ENCODE results near the gene TRIP4. TPM values are rescaled to one million over a fixed set of nuclear protein-coding genes. Genes with fewer than 3 reads are reported as not detected.
"Not testable (repeated sequence)": the region's sequence is repeated elsewhere in the genome, so short reads cannot be mapped to it uniquely, and the experiment has no call there.

Gene TRIP4
- total RNA-seq, 1 donor from 2014 or later, result 12.0 TPM

DNA sequence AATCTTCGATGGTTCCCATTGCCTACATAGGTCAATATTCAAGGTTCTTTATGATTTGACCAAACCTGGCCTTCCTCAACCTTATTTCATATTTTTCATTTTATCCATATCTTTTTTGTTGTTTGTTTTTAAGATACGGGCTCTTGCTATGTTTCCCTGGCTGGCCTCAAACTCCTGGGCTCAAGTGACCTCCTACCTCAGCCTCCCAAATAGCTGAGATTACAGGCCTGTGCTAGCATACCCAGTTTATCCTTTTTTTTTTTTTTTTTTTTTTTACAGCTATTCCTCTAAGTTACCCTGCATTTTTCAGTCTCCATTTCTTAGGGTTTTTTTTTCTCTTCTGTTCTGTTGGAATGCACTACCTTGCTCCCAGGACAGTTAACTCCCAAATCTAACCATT lies 87.2 kb downstream of the TRIP4 start:
- H3K4me1 ChIP-seq (ENCODE audit: control insufficient read depth in 3 of 3, insufficient read depth in 3 of 3, low read length in 3 of 3), result peaks cover 0 to 4% (median 0%) of the 10 kb centered on the region in 3 donors
- no peak overlapping the region for H3K27ac ChIP-seq (ENCODE audit: low read depth, low read length)
- peaks cover 0 to 2% (median 0%) of the 10 kb centered on the region in 3 donors for H3K36me3 ChIP-seq (ENCODE audit: control insufficient read depth in 3 of 3, insufficient read depth in 3 of 3, low read length in 3 of 3)
- H3K9me3 ChIP-seq (ENCODE audit: control insufficient read depth in 3 of 3, low read length in 3 of 3), result no peaks in the 10 kb centered on the region
- H3K9ac ChIP-seq (ENCODE audit: low read depth in 1 of 3, low read length in 3 of 3), result no peak overlapping the region
- no peaks in the 10 kb centered on the region for H3K27me3 ChIP-seq (ENCODE audit: control insufficient read depth in 3 of 3, insufficient read depth in 3 of 3, low read length in 3 of 3)
- no peak overlapping the region for H3K4me3 ChIP-seq (ENCODE audit: low read length in 3 of 3)

DNA sequence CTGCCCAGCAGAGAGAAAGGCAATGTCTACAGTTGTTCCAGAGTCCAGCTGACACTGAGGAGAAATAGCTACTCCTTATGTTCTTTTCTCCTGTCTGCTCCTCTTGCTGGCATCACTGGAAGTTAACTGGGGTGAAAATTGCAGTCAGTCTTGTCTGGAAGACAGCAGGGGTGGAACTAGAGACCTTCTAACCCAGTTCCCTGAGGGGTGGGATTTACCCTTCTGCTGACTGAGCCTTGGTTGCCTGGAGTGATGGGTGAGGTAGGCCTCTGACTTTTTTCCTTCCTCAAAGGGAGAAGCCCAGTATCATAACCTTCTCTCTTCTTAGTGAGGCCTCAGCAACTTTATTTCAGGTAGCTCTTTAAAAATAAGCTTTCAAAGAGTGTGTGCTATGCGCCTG lies 88.9 kb downstream of the TRIP4 start:
- Histone ChIP-seq H3K9me3 (ENCODE audit: control insufficient read depth in 3 of 3, low read length in 3 of 3) (no peaks in the 10 kb centered on the region), H3K4me3 (ENCODE audit: low read length in 3 of 3) (no peak overlapping the region), H3K9ac (ENCODE audit: low read depth in 1 of 3, low read length in 3 of 3) (no peak overlapping the region), H3K27me3 (ENCODE audit: control insufficient read depth in 3 of 3, insufficient read depth in 3 of 3, low read length in 3 of 3) (no peaks in the 10 kb centered on the region), H3K4me1 (ENCODE audit: control insufficient read depth in 3 of 3, insufficient read depth in 3 of 3, low read length in 3 of 3) (peaks cover 0 to 4% (median 0%) of the 10 kb centered on the region in 3 donors), H3K36me3 (ENCODE audit: control insufficient read depth in 3 of 3, insufficient read depth in 3 of 3, low read length in 3 of 3) (no peaks in the 10 kb centered on the region), H3K27ac (ENCODE audit: low read depth, low read length) (no peak overlapping the region)

DNA sequence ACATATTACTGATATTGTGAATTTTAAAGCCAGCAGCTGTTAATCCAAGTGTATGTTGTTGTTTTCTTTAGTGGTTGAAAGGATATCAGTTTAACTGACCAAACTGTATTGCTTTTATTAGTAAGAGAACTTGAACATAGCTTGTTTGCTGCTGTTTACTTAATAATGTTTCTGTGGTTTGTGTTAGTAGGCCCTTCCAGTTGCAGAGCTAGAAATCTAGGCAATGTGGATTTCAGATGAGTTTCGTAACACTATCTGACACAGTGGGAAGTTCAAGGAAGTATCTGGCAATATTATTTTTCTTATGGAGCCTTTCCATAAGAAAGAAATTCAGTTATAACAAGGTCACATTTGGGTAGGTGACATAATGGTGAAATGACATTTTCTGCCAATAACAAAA lies 91.2 kb downstream of the TRIP4 start:
- Histone ChIP-seq H3K27me3 (ENCODE audit: control insufficient read depth in 3 of 3, insufficient read depth in 3 of 3, low read length in 3 of 3) (no peaks in the 10 kb centered on the region), H3K36me3 (ENCODE audit: control insufficient read depth in 3 of 3, insufficient read depth in 3 of 3, low read length in 3 of 3) (no peaks in the 10 kb centered on the region), H3K4me3 (ENCODE audit: low read length in 3 of 3) (no peak overlapping the region), H3K9me3 (ENCODE audit: control insufficient read depth in 3 of 3, low read length in 3 of 3) (no peaks in the 10 kb centered on the region), H3K9ac (ENCODE audit: low read depth in 1 of 3, low read length in 3 of 3) (no peak overlapping the region), H3K4me1 (ENCODE audit: control insufficient read depth in 3 of 3, insufficient read depth in 3 of 3, low read length in 3 of 3) (peaks cover 0 to 4% (median 0%) of the 10 kb centered on the region in 3 donors), H3K27ac (ENCODE audit: low read depth, low read length) (no peak overlapping the region)

DNA sequence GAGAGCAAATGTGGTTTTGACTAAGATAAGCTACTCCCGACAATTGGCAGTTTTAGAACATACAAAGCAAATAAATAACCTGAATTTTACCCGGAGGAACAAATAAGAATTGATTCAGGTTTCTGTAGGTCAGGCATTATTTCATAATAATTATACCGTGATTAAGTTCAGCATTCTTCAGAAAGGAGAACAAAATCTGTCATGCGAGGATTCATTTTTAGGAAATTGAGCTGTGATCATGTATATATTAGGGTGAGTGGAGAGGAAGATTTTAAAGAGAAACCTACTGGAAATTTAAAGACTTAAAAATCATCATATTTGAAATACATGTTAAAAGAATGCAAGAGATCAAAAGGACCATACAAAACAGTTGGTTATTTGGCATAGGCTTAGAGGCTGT lies 93.3 kb downstream of the TRIP4 start:
- no peaks in the 10 kb centered on the region for H3K27me3 ChIP-seq (ENCODE audit: control insufficient read depth in 3 of 3, insufficient read depth in 3 of 3, low read length in 3 of 3)
- no peak overlapping the region for H3K9ac ChIP-seq (ENCODE audit: low read depth in 1 of 3, low read length in 3 of 3)
- no peaks in the 10 kb centered on the region for H3K9me3 ChIP-seq (ENCODE audit: control insufficient read depth in 3 of 3, low read length in 3 of 3)
- no peaks in the 10 kb centered on the region for H3K36me3 ChIP-seq (ENCODE audit: control insufficient read depth in 3 of 3, insufficient read depth in 3 of 3, low read length in 3 of 3)
- H3K4me3 ChIP-seq (ENCODE audit: low read length in 3 of 3), result no peak overlapping the region
- no peak overlapping the region for H3K27ac ChIP-seq (ENCODE audit: low read depth, low read length)
- H3K4me1 ChIP-seq (ENCODE audit: control insufficient read depth in 3 of 3, insufficient read depth in 3 of 3, low read length in 3 of 3), result peaks cover 0 to 4% (median 0%) of the 10 kb centered on the region in 3 donors

DNA sequence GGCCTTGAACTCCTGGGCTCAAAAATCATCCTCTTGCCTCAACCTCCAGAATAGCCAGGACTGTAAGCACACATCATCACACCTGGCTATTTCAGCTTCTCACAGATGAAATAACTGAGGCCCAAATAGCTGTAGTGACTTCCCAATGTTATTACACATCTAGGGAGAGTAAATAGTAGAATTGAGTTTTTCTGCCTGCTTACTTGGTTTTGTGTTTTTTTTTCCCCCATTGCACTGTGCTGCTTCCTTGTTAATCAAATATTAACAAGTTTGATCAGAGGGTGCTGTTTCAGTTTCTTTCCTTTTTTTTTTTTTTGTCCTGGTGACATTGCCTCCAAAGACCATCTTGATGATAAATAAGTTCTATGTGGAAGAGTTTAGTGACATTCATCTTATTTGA lies 96.1 kb downstream of the TRIP4 start:
- H3K4me1 ChIP-seq (ENCODE audit: control insufficient read depth in 3 of 3, insufficient read depth in 3 of 3, low read length in 3 of 3), result no peaks in the 10 kb centered on the region

DNA sequence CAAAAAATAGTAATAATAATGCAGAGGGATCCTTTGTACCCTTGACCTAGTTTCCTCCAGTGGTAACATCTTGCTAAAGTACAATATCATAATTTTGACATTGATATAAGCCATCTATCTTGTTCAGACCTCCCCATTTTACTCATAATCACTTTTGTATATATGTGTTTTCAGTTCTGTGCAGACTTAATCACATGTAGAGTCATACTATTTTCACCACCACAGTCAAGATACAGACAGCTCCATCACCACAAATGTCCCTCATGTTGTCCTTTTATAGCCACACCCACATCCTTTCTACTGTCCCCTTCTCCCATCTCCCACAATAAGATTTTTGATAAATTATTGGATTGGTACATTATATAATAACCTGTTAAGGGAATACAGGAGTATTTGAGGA lies 98.2 kb downstream of the TRIP4 start:
- peaks cover 0 to 2% (median 0%) of the 10 kb centered on the region in 3 donors for H3K4me1 ChIP-seq (ENCODE audit: control insufficient read depth in 3 of 3, insufficient read depth in 3 of 3, low read length in 3 of 3)
- no peak overlapping the region for H3K27ac ChIP-seq (ENCODE audit: low read depth, low read length)
- no peaks in the 10 kb centered on the region for H3K27me3 ChIP-seq (ENCODE audit: control insufficient read depth in 3 of 3, insufficient read depth in 3 of 3, low read length in 3 of 3)
- no peaks in the 10 kb centered on the region for H3K9me3 ChIP-seq (ENCODE audit: control insufficient read depth in 3 of 3, low read length in 3 of 3)
- H3K4me3 ChIP-seq (ENCODE audit: low read length in 3 of 3), result no peak overlapping the region
- H3K36me3 ChIP-seq (ENCODE audit: control insufficient read depth in 3 of 3, insufficient read depth in 3 of 3, low read length in 3 of 3), result no peaks in the 10 kb centered on the region
- H3K9ac ChIP-seq (ENCODE audit: low read depth in 1 of 3, low read length in 3 of 3), result no peak overlapping the region

More for the DNA sequence above, 96.1 kb downstream of the TRIP4 start:
- H3K27me3 ChIP-seq (ENCODE audit: control insufficient read depth in 3 of 3, insufficient read depth in 3 of 3, low read length in 3 of 3), result no peaks in the 10 kb centered on the region
- H3K36me3 ChIP-seq (ENCODE audit: control insufficient read depth in 3 of 3, insufficient read depth in 3 of 3, low read length in 3 of 3), result no peaks in the 10 kb centered on the region
- H3K27ac ChIP-seq (ENCODE audit: low read depth, low read length), result no peak overlapping the region
- no peaks in the 10 kb centered on the region for H3K9me3 ChIP-seq (ENCODE audit: control insufficient read depth in 3 of 3, low read length in 3 of 3)
- H3K9ac ChIP-seq (ENCODE audit: low read depth in 1 of 3, low read length in 3 of 3), result no peak overlapping the region
- H3K4me3 ChIP-seq (ENCODE audit: low read length in 3 of 3), result no peak overlapping the region

DNA sequence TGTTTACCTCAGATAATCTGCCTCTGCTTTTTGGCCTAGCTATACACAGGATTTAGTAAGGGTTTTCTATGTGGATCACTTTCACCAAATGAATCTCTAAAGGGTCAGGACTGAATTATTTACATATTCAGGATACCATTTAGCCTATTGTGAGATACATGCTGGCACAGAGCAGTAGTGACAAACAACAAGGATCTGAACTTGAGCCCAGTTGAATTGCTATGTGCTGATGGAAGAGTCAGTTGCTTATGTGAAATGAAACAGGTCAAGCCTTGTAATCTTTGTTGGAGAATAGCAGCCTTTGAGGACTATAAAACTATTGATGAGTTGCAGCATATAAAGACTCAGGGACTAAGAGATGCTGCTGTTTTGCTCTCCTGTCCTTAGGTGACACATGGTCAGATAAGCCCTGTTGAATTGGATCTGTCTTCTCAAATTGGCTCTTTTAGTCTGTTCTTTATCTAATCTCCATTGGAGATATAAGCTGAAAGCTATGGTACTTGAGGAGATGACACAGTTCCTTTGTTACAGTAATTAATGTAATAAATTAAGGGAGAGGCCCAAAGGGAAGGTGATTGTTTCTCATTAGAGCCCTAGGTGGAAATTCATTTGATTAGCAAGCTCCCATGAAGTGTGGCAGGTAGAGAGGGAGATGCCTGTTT lies 103.1 kb downstream of the TRIP4 start:
- Histone ChIP-seq H3K4me1 (ENCODE audit: control insufficient read depth in 3 of 3, insufficient read depth in 3 of 3, low read length in 3 of 3) (peaks cover 0 to 2% (median 0%) of the 10 kb centered on the region in 3 donors), H3K9me3 (ENCODE audit: control insufficient read depth in 3 of 3, low read length in 3 of 3) (no peaks in the 10 kb centered on the region), H3K4me3 (ENCODE audit: low read length in 3 of 3) (no peak overlapping the region), H3K36me3 (ENCODE audit: control insufficient read depth in 3 of 3, insufficient read depth in 3 of 3, low read length in 3 of 3) (no peaks in the 10 kb centered on the region), H3K27ac (ENCODE audit: low read depth, low read length) (no peak overlapping the region), H3K9ac (ENCODE audit: low read depth in 1 of 3, low read length in 3 of 3) (no peak overlapping the region), H3K27me3 (ENCODE audit: control insufficient read depth in 3 of 3, insufficient read depth in 3 of 3, low read length in 3 of 3) (no peaks in the 10 kb centered on the region)

DNA sequence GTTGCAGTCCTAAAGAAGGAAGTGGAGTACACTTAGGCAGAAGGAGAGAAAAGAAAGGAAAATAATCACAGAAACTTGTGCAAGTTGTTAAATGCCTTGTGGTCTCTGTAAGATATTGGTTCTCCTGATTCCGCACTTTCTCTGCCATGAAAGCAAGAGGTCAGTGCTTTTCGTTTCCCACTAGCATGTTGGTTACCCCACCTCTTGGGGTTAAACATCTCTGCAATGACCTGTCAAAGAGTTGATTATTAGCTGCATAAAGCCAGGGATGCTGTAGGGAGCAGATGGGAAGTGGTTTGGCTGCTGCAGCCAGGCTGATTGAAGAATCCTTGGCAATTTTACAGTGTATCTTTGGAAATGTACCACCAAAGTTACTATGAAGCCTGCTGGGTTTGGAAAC lies 106.0 kb downstream of the TRIP4 start:
- no peak overlapping the region for H3K9ac ChIP-seq (ENCODE audit: low read depth in 1 of 3, low read length in 3 of 3)
- H3K27ac ChIP-seq (ENCODE audit: low read depth, low read length), result no peak overlapping the region
- H3K36me3 ChIP-seq (ENCODE audit: control insufficient read depth in 3 of 3, insufficient read depth in 3 of 3, low read length in 3 of 3), result no peaks in the 10 kb centered on the region
- H3K9me3 ChIP-seq (ENCODE audit: control insufficient read depth in 3 of 3, low read length in 3 of 3), result no peaks in the 10 kb centered on the region
- H3K4me3 ChIP-seq (ENCODE audit: low read length in 3 of 3), result no peak overlapping the region
- peaks cover 0 to 2% (median 0%) of the 10 kb centered on the region in 3 donors for H3K4me1 ChIP-seq (ENCODE audit: control insufficient read depth in 3 of 3, insufficient read depth in 3 of 3, low read length in 3 of 3)
- no peaks in the 10 kb centered on the region for H3K27me3 ChIP-seq (ENCODE audit: control insufficient read depth in 3 of 3, insufficient read depth in 3 of 3, low read length in 3 of 3)

DNA sequence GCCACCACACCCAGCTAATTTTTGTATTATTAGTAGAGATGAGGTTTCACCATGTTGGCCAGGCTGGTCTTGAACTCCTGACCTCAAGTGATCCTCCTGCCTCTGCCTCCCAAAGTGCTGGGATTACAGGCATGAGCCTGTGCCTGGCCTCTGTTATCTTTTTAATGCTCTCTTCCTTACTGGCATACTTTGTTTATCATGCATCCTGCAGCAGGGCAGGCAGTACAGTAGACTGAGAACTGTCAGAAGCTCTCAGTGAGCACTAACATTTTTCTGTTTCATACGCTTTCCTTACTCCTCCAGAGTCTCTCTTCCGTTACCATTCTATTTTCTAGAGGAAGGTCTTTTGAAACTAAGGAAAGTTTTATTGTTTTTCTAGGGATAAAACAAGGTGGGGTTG lies 108.3 kb downstream of the TRIP4 start:
- H3K9me3 ChIP-seq (ENCODE audit: control insufficient read depth in 3 of 3, low read length in 3 of 3); H3K27ac ChIP-seq (ENCODE audit: low read depth, low read length); H3K27me3 ChIP-seq (ENCODE audit: control insufficient read depth in 3 of 3, insufficient read depth in 3 of 3, low read length in 3 of 3); H3K4me3 ChIP-seq (ENCODE audit: low read length in 3 of 3); H3K9ac ChIP-seq (ENCODE audit: low read depth in 1 of 3, low read length in 3 of 3): not testable (repeated sequence)
- Histone ChIP-seq H3K36me3 (ENCODE audit: control insufficient read depth in 3 of 3, insufficient read depth in 3 of 3, low read length in 3 of 3) (peaks cover 9 to 14% (median 10%) of the 10 kb centered on the region in 3 donors), H3K4me1 (ENCODE audit: control insufficient read depth in 3 of 3, insufficient read depth in 3 of 3, low read length in 3 of 3) (peaks cover 6 to 11% (median 9%) of the 10 kb centered on the region in 3 donors)

DNA sequence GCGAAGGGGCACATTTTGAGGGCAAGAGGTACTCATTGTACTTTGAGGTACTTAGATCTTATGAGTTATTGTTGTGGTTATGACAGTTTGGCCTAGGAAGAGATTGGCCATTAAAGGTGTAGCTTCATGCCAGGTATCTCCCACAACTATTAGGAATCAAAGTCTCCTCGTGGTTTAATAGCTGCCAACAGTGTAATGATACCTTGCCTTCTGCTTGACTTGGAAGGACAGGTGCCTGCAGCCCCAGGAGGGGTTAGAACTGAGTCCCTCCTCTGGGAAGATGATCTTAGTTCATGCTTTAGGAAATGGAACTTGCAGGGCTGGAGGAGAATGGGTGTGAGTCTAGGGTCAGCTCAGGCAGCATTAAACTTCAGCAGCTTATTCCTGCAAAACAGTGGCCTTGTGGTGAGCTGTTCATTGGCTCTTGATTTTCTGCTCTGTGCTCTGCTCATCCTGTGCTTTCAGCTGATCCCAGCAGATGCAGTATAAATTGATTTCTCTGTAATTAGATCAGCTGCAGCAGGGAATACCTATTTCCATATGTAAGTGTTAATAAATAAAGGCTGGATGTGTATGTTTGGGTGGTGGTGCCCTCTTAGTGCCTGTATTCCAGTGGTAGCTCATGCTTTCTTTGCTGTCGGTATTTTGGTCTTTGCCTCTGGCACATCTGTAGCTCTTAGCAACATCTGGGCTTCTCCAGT lies 113.2 kb downstream of the TRIP4 start:
- no peak overlapping the region for H3K27ac ChIP-seq (ENCODE audit: low read depth, low read length)
- no peaks in the 10 kb centered on the region for H3K9me3 ChIP-seq (ENCODE audit: control insufficient read depth in 3 of 3, low read length in 3 of 3)
- no peak overlapping the region for H3K9ac ChIP-seq (ENCODE audit: low read depth in 1 of 3, low read length in 3 of 3)
- peaks cover 9 to 14% (median 10%) of the 10 kb centered on the region in 3 donors for H3K36me3 ChIP-seq (ENCODE audit: control insufficient read depth in 3 of 3, insufficient read depth in 3 of 3, low read length in 3 of 3)
- H3K27me3 ChIP-seq (ENCODE audit: control insufficient read depth in 3 of 3, insufficient read depth in 3 of 3, low read length in 3 of 3), result no peaks in the 10 kb centered on the region
- peaks cover 18 to 27% (median 23%) of the 10 kb centered on the region in 3 donors for H3K4me1 ChIP-seq (ENCODE audit: control insufficient read depth in 3 of 3, insufficient read depth in 3 of 3, low read length in 3 of 3)
- H3K4me3 ChIP-seq (ENCODE audit: low read length in 3 of 3), result no peak overlapping the region
